Muscle of back (tissue), 11 donors: Measurements from ENCODE around the gene TMPRSS13. TPM values are rescaled to one million over a fixed set of nuclear protein-coding genes. Genes with fewer than 3 reads are reported as not detected.
"Not testable (repeated sequence)": the region's sequence is repeated elsewhere in the genome, so short reads cannot be mapped to it uniquely, and the experiment has no call there.

Experiments used
- DNase-seq, 3 donors: peaks; one replicate each; pipeline versions ENCODE4 v3.0.0 to v3.0.0-alpha.2; 2013
- polyA plus RNA-seq, 10 donors: library from polyadenylated mRNA; unstranded; fragments of 120-200 nt; gene quantifications; one replicate each; pipeline ENCODE4 v1.2.1, GENCODE V29; 2013; ENCODE audit not compliant: insufficient read length in 10 of 10

Gene TMPRSS13
- polyA plus RNA-seq, 10 donors, result 0.10 to 2.0 (median 0.13) TPM; not detected in 3

- DNase-seq, result no peak
Measured at GRCh38 chr11:117931331-117931950, 2.2 kb upstream of the TMPRSS13 start.

GRCh38 chr11:117930668-117931330 lies 1.6 kb upstream of the TMPRSS13 start:
- no peak for DNase-seq

GRCh38 chr11:117929916-117930570 lies 841 bp upstream of the TMPRSS13 start:
- DNase-seq, result no peak

GRCh38 chr11:117928446-117929141 lies 608 bp downstream of the TMPRSS13 start:
- no peak for DNase-seq

- DNase-seq, result no peak
Measured at GRCh38 chr11:117927926-117928325, 1.3 kb downstream of the TMPRSS13 start.

GRCh38 chr11:117926166-117926565 lies 3.0 kb downstream of the TMPRSS13 start:
- DNase-seq, result not testable (repeated sequence)

- DNase-seq, result no peak
Measured at GRCh38 chr11:117925198-117925925, 3.8 kb downstream of the TMPRSS13 start.

- no peak for DNase-seq
Measured at GRCh38 chr11:117924631-117925170, 4.5 kb downstream of the TMPRSS13 start.

- no peak for DNase-seq
Measured at GRCh38 chr11:117923773-117924172, 5.4 kb downstream of the TMPRSS13 start.

- no peak for DNase-seq
Measured at GRCh38 chr11:117923275-117923674, 5.9 kb downstream of the TMPRSS13 start.

- no peak for DNase-seq
Measured at GRCh38 chr11:117921893-117922292, 7.3 kb downstream of the TMPRSS13 start.

GRCh38 chr11:117921456-117921855 lies 7.7 kb downstream of the TMPRSS13 start:
- DNase-seq, result no peak

- no peak for DNase-seq
Measured at GRCh38 chr11:117919781-117920221, 9.4 kb downstream of the TMPRSS13 start.

- DNase-seq, result no peak
Measured at GRCh38 chr11:117919341-117919740, 9.9 kb downstream of the TMPRSS13 start.

GRCh38 chr11:117918366-117919255 lies 10.6 kb downstream of the TMPRSS13 start:
- no peak for DNase-seq

GRCh38 chr11:117917591-117918151 lies 11.5 kb downstream of the TMPRSS13 start:
- no peak for DNase-seq

GRCh38 chr11:117916956-117917355 lies 12.2 kb downstream of the TMPRSS13 start:
- DNase-seq, result no peak

- no peak for DNase-seq
Measured at GRCh38 chr11:117915672-117916235, 13.4 kb downstream of the TMPRSS13 start.

GRCh38 chr11:117914991-117915618 lies 14.1 kb downstream of the TMPRSS13 start:
- no peak for DNase-seq
